Skeletal muscle tissue (tissue), 4 donors: ENCODE measurements around the gene FBXO31. TPM values are rescaled to one million over a fixed set of nuclear protein-coding genes. Genes with fewer than 3 reads are reported as not detected.

Source experiments
- H3K27ac ChIP-seq: one replicate; pipeline ENCODE4 v1.7.0; 2013; ENCODE audit warnings: mild to moderate bottlenecking, low read depth, low read length, inconsistent platforms
- H3K27me3 ChIP-seq, 3 donors: one replicate each; pipeline ENCODE4 v1.7.0; 2013; ENCODE audit warnings: low read length in 3 of 3; ENCODE audit not compliant: control insufficient read depth in 3 of 3, insufficient read depth in 3 of 3
- H3K36me3 ChIP-seq, 3 donors: one replicate each; pipeline ENCODE4 v1.7.0; 2013; ENCODE audit warnings: low read length in 3 of 3; ENCODE audit not compliant: control insufficient read depth in 3 of 3, insufficient read depth in 3 of 3
- H3K4me1 ChIP-seq, 3 donors: one replicate each; pipeline ENCODE4 v1.7.0; 2013; ENCODE audit warnings: low read length in 3 of 3, mild to moderate bottlenecking in 3 of 3; ENCODE audit not compliant: control insufficient read depth in 3 of 3, insufficient read depth in 3 of 3
- H3K4me3 ChIP-seq, 3 donors: one replicate each; pipeline ENCODE4 v1.7.0; 2013; ENCODE audit warnings: low read length in 3 of 3
- H3K9ac ChIP-seq, 3 donors: one replicate each; pipeline ENCODE4 v1.7.0; 2013; ENCODE audit warnings: low read length in 3 of 3, mild to moderate bottlenecking in 3 of 3, moderate library complexity in 2 of 3, low read depth in 1 of 3
- H3K9me3 ChIP-seq, 3 donors: one replicate each; pipeline ENCODE4 v1.7.0; 2013; ENCODE audit warnings: low read length in 3 of 3; ENCODE audit not compliant: control insufficient read depth in 3 of 3
- total RNA-seq: library from RNA; depleted of rRNA; stranded (reverse); fragments of >200 nt; gene quantifications from one replicate; pipeline ENCODE4 v1.2.3, GENCODE V29; 2014
- donor health status: Osteomylitis.

Gene FBXO31
- total RNA-seq, 1 donor from 2014 or later, result 26.6 TPM

GRCh38 chr16:87412371-87412995 is 28.9 kb upstream of the FBXO31 start:
- Histone ChIP-seq H3K36me3 (peaks cover 53 to 64% (median 56%) of the 10 kb centered on the region in 3 donors), H3K4me3 (no peak overlapping the region)

DNA sequence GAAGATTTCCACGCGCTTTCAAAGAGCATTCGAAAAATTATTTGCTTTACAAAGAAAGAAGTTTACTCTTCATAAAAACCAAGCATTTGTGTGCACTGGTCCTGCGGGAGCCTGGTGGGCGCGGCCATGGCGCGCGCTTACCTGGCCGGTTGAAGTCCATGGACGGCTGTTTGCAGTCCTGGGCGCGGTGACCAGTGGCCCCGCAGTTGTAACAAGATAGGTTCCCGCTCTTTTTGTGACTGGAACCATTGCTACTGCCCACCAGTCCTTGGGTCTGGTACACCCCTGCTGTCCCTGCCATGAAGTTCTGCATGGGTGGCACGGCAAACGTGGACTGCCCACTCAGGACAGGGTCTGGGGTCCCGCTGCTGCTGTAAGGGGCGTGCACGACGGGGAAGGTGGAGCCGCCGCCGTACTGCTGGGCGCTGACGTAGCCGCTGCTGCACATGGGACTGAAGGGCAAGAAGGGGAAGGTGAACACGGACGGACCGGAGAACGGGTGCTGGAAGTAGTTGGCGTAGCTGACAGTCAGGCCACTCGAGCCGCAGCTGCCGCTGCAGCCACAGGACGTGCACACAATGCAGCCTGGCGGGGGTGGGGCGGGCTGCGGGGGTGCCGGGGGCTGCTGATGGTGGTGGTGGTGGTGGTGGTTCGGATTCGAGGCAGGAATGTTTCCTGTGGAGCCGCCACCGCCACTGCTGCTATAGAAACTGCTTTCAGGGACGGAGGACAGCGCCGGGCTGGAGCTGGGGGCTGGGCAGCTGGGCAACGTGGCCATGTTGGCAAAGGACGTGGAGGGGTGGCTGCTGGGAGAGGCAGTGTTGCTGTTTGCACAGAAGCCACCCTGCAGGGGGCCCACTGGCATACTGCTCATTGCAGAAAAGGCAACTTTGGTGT is 28.0 kb upstream of the FBXO31 start:
- no peak overlapping the region for H3K9ac ChIP-seq
- H3K4me3 ChIP-seq, result no peak overlapping the region
- peaks cover 49 to 62% (median 60%) of the 10 kb centered on the region in 3 donors for H3K36me3 ChIP-seq

More at GRCh38 chr16:87412371-87412995, 28.9 kb upstream of the FBXO31 start:
- H3K27ac ChIP-seq, result no peak overlapping the region
- no peaks in the 10 kb centered on the region for H3K27me3 ChIP-seq
- no peak overlapping the region for H3K9ac ChIP-seq
- H3K9me3 ChIP-seq, result no peaks in the 10 kb centered on the region
- H3K4me1 ChIP-seq, result peaks cover 0 to 2% (median 0%) of the 10 kb centered on the region in 3 donors

GRCh38 chr16:87410968-87411367 is 27.4 kb upstream of the FBXO31 start:
- peaks cover 47 to 64% (median 61%) of the 10 kb centered on the region in 3 donors for H3K36me3 ChIP-seq

More for the DNA sequence above, 28.0 kb upstream of the FBXO31 start:
- Histone ChIP-seq H3K4me1 (no peaks in the 10 kb centered on the region), H3K27me3 (no peaks in the 10 kb centered on the region), H3K9me3 (no peaks in the 10 kb centered on the region), H3K27ac (no peak overlapping the region)

GRCh38 chr16:87410530-87410929 is 27.0 kb upstream of the FBXO31 start:
- no peaks in the 10 kb centered on the region for H3K4me1 ChIP-seq
- no peaks in the 10 kb centered on the region for H3K27me3 ChIP-seq
- peaks cover 46 to 64% (median 62%) of the 10 kb centered on the region in 3 donors for H3K36me3 ChIP-seq
- H3K4me3 ChIP-seq, result no peak overlapping the region
- no peaks in the 10 kb centered on the region for H3K9me3 ChIP-seq
- H3K9ac ChIP-seq, result no peak overlapping the region
- no peak overlapping the region for H3K27ac ChIP-seq

More at GRCh38 chr16:87410968-87411367, 27.4 kb upstream of the FBXO31 start:
- H3K27me3 ChIP-seq, result no peaks in the 10 kb centered on the region
- H3K4me1 ChIP-seq, result no peaks in the 10 kb centered on the region
- no peak overlapping the region for H3K9ac ChIP-seq
- H3K9me3 ChIP-seq, result no peaks in the 10 kb centered on the region
- no peak overlapping the region for H3K27ac ChIP-seq
- H3K4me3 ChIP-seq, result no peak overlapping the region

DNA sequence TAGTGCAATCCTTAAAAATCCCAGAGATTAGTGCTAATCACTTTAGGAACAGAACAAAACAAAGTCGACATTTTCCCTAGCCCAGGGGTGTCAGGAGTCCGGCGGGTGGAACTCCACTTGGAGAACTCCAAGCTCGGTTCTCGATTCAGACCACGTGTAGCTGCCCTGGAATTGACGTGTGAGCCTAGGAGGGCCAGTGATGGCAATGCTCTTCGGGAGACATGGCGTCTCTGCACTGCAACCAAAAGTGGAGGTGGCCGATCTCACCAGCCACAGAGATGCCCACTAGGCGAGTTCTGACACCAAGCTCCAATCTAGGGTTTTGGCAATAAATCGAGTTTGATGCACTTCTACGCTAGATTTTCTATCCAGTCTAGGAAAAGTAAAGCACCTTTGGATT is 26.2 kb upstream of the FBXO31 start:
- Histone ChIP-seq H3K9ac (no peak overlapping the region), H3K27me3 (no peaks in the 10 kb centered on the region), H3K4me3 (no peak overlapping the region), H3K4me1 (no peaks in the 10 kb centered on the region), H3K27ac (no peak overlapping the region), H3K36me3 (peaks cover 51 to 69% (median 65%) of the 10 kb centered on the region in 3 donors), H3K9me3 (no peaks in the 10 kb centered on the region)

GRCh38 chr16:87409153-87409552 is 25.6 kb upstream of the FBXO31 start:
- H3K4me1 ChIP-seq, result no peaks in the 10 kb centered on the region
- no peaks in the 10 kb centered on the region for H3K27me3 ChIP-seq
- no peak overlapping the region for H3K4me3 ChIP-seq
- H3K9ac ChIP-seq, result no peak overlapping the region
- H3K36me3 ChIP-seq, result peaks cover 51 to 69% (median 65%) of the 10 kb centered on the region in 3 donors
- H3K9me3 ChIP-seq, result no peaks in the 10 kb centered on the region
- no peak overlapping the region for H3K27ac ChIP-seq

DNA sequence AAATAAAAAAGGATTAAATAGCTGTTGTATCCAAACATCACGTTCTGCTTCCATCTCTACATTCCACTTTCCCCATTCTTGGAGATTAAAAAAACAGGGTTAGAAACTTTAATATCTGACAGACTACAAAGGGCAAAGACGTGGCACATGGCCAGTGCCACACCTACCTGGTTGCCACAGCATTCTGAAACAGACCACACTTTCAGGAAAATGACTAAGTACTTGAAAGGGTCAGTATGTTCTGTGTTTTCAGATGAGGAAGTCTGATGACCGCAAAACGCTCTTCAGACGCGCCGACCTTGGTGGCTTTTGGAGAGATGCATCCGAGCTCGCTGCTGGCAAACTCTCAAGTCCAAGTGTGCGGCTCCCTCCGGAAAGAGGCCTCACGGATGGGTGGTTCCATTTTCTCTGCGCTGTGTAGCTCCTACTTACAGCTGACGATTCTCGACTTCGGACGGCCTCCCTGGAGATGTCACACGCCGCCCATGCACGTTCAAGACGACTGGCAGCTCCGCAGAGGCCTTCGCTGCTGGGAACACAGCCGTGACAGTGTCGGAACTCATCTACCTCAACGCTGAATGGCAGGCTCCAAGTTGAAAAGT is 24.0 kb upstream of the FBXO31 start:
- Histone ChIP-seq H3K36me3 (peaks cover 51 to 73% (median 67%) of the 10 kb centered on the region in 3 donors), H3K27me3 (no peaks in the 10 kb centered on the region), H3K4me3 (no peak overlapping the region), H3K27ac (no peak overlapping the region), H3K9me3 (no peaks in the 10 kb centered on the region), H3K4me1 (no peaks in the 10 kb centered on the region), H3K9ac (no peak overlapping the region)

DNA sequence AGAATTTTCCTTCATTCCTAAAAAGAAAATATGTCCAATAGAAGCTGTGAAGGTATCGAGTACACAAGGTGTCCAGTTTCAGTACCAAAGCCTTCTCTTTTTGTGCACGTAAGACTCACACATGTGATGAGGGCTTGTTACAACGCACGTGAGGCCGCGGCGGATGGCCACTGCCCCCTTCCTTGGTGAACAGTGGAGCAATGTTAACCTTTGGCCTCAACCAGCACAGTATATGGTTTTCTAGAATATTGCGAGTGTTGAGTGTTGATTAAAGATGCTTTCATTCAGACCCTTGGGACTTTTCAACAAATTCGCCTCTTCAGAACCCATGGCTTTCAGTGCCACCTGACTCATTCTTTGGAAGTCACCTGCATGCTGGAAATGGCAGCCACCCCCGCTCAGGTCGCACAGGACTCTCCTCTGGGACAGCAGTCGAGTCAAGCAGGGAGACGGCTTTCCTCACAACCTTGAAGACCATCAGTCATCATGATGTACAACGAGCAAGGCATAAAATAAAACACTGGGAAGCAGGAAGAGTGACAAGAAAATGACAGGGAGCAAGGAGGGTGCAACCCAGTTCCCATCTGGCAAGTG is 23.0 kb upstream of the FBXO31 start:
- Histone ChIP-seq H3K27ac (no peak overlapping the region), H3K36me3 (peaks cover 45 to 66% (median 63%) of the 10 kb centered on the region in 3 donors), H3K9me3 (no peaks in the 10 kb centered on the region), H3K9ac (no peak overlapping the region), H3K27me3 (no peaks in the 10 kb centered on the region), H3K4me1 (no peaks in the 10 kb centered on the region), H3K4me3 (no peak overlapping the region)

DNA sequence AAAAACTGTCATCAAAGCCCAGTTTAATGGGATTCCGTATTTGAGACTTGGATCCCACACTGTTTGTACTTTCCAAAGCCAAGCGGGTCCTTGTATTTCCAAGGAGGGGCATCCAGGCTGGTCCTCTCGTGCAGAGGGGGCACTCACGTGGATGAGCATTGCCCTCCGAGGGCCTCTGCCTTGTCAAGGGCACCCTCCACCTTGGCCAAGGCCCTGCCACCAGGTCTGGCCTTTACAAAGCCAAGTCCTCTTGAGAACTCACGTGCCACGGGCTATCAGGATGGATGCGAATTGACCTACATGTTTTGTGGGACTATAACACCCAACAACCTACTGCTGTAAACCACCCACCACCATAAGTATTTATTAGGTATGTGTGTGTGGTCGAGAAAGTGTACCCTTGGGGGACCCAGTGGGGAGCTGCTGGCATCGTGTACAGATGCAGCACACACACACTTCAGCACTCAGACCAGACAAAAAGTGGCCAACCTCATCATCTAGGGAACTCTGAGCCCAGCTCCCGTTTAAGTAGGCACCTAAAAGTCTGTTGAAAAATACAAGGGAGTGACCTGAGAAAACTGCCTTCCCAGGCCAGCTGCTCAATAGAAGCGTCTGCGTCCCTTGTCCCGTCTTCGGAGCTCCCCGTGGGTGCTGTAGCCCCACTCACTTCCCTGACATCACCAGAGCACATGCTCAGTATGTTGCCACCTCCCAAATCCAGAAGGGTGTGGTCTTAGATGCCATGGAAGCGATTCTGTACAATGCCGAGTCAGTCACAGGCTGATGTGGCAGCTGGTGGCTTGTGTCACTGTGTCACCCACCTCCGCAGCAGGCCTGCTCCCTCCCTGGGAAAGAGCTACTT is 21.4 kb upstream of the FBXO31 start:
- peaks cover 29 to 56% (median 54%) of the 10 kb centered on the region in 3 donors for H3K36me3 ChIP-seq
- no peak overlapping the region for H3K4me3 ChIP-seq
- H3K4me1 ChIP-seq, result no peaks in the 10 kb centered on the region
- H3K27me3 ChIP-seq, result no peaks in the 10 kb centered on the region
- no peak overlapping the region for H3K27ac ChIP-seq
- H3K9me3 ChIP-seq, result no peaks in the 10 kb centered on the region
- H3K9ac ChIP-seq, result no peak overlapping the region
